ENCODE data around the gene STARD7.

The STARD7 gene

DNA sequence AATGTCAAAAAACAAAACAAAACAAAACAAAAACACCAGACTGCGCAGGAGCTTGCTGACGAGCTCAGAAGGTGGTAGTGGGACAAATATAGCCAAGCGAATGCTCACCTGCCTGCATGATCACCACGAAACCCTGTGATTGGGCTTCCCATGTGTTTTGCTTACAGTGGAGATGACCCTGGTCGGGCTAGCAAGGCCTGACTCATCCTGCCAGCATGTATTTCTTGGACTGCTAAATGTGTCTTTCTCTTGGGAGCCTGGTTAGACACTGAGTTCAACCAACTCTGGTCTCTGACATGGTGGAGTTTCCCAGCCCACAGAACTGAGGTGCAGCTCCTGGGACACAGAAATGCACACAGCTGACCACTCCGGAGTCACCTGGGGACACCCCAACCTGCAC, 32.7 kb downstream of the STARD7 start:
- peaks cover 2% of the 10 kb centered on the region; the same call in 1 of the 2 replicates for H3K4me1 ChIP-seq (ENCODE audit: control insufficient read depth, insufficient read depth, low read length)
- no peaks in the 10 kb centered on the region for H3K36me3 ChIP-seq (ENCODE audit: control insufficient read depth in 2 of 2, insufficient read depth in 1 of 2, low read length in 2 of 2)
- ChIA-PET POLR2A (no interaction called here), CTCF (interaction anchor here (0.6 to 7.2 kb wide), 9 partner anchors 13 to 183 kb away, joined by 3 to 142 read pairs (median 8); partner anchors contain the start of genes ANKRD36C, ASTL and DUSP2)
- no peak overlapping the region for H3K4me3 ChIP-seq (ENCODE audit: low read depth, low read length)
- no peak overlapping the region for H3K27ac ChIP-seq (ENCODE audit: extremely low read depth, low read depth, low read length)
- no peaks in the 10 kb centered on the region for H3K9me3 ChIP-seq (ENCODE audit: control insufficient read depth, insufficient read depth, low read depth, low read length)
- TF ChIP-seq ZNF837 (tag by site-specific recombination; IDR thresholded peaks at IDR 0.05) = no peak
- no peak for TF ChIP-seq ZNF416 (tag by site-specific recombination; IDR thresholded peaks at IDR 0.05)
- no peak for TF ChIP-seq GLIS1 (tag by site-specific recombination; IDR thresholded peaks at IDR 0.05)
- TF ChIP-seq KLF10 (tag by site-specific recombination; IDR thresholded peaks at IDR 0.05) = no peak
- no peak for TF ChIP-seq ZNF521 (tag by site-specific recombination; IDR thresholded peaks at IDR 0.05)
- no peak for TF ChIP-seq ZNF549 (tag by site-specific recombination; IDR thresholded peaks at IDR 0.05)
- TF ChIP-seq, protein P1, sequence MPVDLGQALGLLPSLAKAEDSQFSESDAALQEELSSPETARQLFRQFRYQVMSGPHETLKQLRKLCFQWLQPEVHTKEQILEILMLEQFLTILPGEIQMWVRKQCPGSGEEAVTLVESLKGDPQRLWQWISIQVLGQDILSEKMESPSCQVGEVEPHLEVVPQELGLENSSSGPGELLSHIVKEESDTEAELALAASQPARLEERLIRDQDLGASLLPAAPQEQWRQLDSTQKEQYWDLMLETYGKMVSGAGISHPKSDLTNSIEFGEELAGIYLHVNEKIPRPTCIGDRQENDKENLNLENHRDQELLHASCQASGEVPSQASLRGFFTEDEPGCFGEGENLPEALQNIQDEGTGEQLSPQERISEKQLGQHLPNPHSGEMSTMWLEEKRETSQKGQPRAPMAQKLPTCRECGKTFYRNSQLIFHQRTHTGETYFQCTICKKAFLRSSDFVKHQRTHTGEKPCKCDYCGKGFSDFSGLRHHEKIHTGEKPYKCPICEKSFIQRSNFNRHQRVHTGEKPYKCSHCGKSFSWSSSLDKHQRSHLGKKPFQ (tag by site-specific recombination; IDR thresholded peaks at IDR 0.05) = no peak
- no peak for TF ChIP-seq ZNF341 (tag by site-specific recombination; IDR thresholded peaks at IDR 0.05; ENCODE audit: low read depth)
- TF ChIP-seq ZNF791 (tag by site-specific recombination; IDR thresholded peaks at IDR 0.05) = no peak
- no peak for TF ChIP-seq ZNF544 (tag by site-specific recombination; IDR thresholded peaks at IDR 0.05)
- TF ChIP-seq, protein P2, sequence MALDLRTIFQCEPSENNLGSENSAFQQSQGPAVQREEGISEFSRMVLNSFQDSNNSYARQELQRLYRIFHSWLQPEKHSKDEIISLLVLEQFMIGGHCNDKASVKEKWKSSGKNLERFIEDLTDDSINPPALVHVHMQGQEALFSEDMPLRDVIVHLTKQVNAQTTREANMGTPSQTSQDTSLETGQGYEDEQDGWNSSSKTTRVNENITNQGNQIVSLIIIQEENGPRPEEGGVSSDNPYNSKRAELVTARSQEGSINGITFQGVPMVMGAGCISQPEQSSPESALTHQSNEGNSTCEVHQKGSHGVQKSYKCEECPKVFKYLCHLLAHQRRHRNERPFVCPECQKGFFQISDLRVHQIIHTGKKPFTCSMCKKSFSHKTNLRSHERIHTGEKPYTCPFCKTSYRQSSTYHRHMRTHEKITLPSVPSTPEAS (tag by site-specific recombination; IDR thresholded peaks at IDR 0.05) = no peak
- TF ChIP-seq ZNF266 (tag by site-specific recombination; IDR thresholded peaks at IDR 0.05; ENCODE audit: low read depth) = no peak
- no peak for TF ChIP-seq SALL2 (tag by site-specific recombination; IDR thresholded peaks at IDR 0.05; ENCODE audit: borderline replicate concordance)
- TF ChIP-seq ZNF701 (tag by site-specific recombination; IDR thresholded peaks at IDR 0.05) = no peak
- TF ChIP-seq ZNF626 (tag by site-specific recombination; IDR thresholded peaks at IDR 0.05) = no peak
- no peak for TF ChIP-seq ZNF623 (tag by site-specific recombination; IDR thresholded peaks at IDR 0.05)
- TF ChIP-seq ZNF239 (tag by site-specific recombination; IDR thresholded peaks at IDR 0.05) = no peak
- TF ChIP-seq, protein P3, sequence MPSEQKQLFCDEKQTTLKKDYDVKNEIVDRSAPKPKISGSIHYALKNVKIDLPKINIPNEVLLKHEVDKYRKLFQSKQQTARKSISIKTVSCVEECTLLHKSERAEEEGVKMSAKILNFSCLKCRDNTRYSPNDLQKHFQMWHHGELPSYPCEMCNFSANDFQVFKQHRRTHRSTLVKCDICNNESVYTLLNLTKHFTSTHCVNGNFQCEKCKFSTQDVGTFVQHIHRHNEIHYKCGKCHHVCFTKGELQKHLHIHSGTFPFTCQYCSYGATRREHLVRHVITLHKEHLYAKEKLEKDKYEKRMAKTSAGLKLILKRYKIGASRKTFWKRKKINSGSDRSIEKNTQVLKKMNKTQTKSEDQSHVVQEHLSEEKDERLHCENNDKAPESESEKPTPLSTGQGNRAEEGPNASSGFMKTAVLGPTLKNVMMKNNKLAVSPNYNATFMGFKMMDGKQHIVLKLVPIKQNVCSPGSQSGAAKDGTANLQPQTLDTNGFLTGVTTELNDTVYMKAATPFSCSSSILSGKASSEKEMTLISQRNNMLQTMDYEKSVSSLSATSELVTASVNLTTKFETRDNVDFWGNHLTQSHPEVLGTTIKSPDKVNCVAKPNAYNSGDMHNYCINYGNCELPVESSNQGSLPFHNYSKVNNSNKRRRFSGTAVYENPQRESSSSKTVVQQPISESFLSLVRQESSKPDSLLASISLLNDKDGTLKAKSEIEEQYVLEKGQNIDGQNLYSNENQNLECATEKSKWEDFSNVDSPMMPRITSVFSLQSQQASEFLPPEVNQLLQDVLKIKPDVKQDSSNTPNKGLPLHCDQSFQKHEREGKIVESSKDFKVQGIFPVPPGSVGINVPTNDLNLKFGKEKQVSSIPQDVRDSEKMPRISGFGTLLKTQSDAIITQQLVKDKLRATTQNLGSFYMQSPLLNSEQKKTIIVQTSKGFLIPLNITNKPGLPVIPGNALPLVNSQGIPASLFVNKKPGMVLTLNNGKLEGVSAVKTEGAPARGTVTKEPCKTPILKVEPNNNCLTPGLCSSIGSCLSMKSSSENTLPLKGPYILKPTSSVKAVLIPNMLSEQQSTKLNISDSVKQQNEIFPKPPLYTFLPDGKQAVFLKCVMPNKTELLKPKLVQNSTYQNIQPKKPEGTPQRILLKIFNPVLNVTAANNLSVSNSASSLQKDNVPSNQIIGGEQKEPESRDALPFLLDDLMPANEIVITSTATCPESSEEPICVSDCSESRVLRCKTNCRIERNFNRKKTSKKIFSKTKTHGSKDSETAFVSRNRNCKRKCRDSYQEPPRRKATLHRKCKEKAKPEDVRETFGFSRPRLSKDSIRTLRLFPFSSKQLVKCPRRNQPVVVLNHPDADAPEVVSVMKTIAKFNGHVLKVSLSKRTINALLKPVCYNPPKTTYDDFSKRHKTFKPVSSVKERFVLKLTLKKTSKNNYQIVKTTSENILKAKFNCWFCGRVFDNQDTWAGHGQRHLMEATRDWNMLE (tag by site-specific recombination; conservative IDR thresholded peaks at IDR 0.05; ENCODE audit: low read depth) = no peak
- TF ChIP-seq ZNF660 (tag by site-specific recombination; IDR thresholded peaks at IDR 0.05) = no peak
- TF ChIP-seq ZNF585B (tag by site-specific recombination; IDR thresholded peaks at IDR 0.05) = no peak

Data from HEK293 (cell line).